ENCODE measurements around the gene LMLN.
"Not testable (repeated sequence)": the region's sequence is repeated elsewhere in the genome, so short reads cannot be mapped to it uniquely, and the experiment has no call there.

LMLN gene

GRCh38 chr3:197956626-197956988, 3.4 kb upstream of the LMLN start:
- no peak for DNase-seq (ENCODE audit: low read depth)

GRCh38 chr3:197957790-197958133, 2.3 kb upstream of the LMLN start:
- no peak for DNase-seq (ENCODE audit: low read depth)

GRCh38 chr3:197958346-197958745, 1.7 kb upstream of the LMLN start:
- DNase-seq (ENCODE audit: low read depth), result no peak

- not testable (repeated sequence) for DNase-seq (ENCODE audit: low read depth)
Observed at GRCh38 chr3:197958848-197959247, 1.2 kb upstream of the LMLN start.

- DNase-seq (ENCODE audit: low read depth), result no peak
Observed at GRCh38 chr3:197959500-197959890, 522 bp upstream of the LMLN start.

- DNase-seq (ENCODE audit: low read depth), result no peak
Observed at GRCh38 chr3:197960694-197961581, 921 bp downstream of the LMLN start.

- DNase-seq (ENCODE audit: low read depth), result no peak
Observed at GRCh38 chr3:197961582-197961945, 1.5 kb downstream of the LMLN start.

GRCh38 chr3:197963019-197963637, 3.1 kb downstream of the LMLN start:
- DNase-seq (ENCODE audit: low read depth), result no peak

- not testable (repeated sequence) for DNase-seq (ENCODE audit: low read depth)
Observed at GRCh38 chr3:197967337-197967989, 7.4 kb downstream of the LMLN start.

- DNase-seq (ENCODE audit: low read depth), result no peak
Observed at GRCh38 chr3:197970588-197970987, 10.6 kb downstream of the LMLN start.

GRCh38 chr3:197974016-197974415, 14.0 kb downstream of the LMLN start:
- DNase-seq (ENCODE audit: low read depth), result no peak

- DNase-seq (ENCODE audit: low read depth), result no peak
Observed at GRCh38 chr3:197975311-197975710, 15.3 kb downstream of the LMLN start.

- DNase-seq (ENCODE audit: low read depth), result no peak
Observed at GRCh38 chr3:197983076-197983475, 23.1 kb downstream of the LMLN start.

- no peak for DNase-seq (ENCODE audit: low read depth)
Observed at GRCh38 chr3:197989651-197990050, 29.6 kb downstream of the LMLN start.

GRCh38 chr3:197994736-197995135, 34.7 kb downstream of the LMLN start:
- DNase-seq (ENCODE audit: low read depth), result no peak

GRCh38 chr3:197996855-197997254, 36.8 kb downstream of the LMLN start:
- no peak for DNase-seq (ENCODE audit: low read depth)

- no peak for DNase-seq (ENCODE audit: low read depth)
Observed at GRCh38 chr3:197997936-197998335, 37.9 kb downstream of the LMLN start.

- DNase-seq (ENCODE audit: low read depth), result no peak
Observed at GRCh38 chr3:198017090-198017489, 57.1 kb downstream of the LMLN start.

- DNase-seq (ENCODE audit: low read depth), result no peak
Observed at GRCh38 chr3:198018416-198018815, 58.4 kb downstream of the LMLN start.

GRCh38 chr3:198019115-198019514, 59.1 kb downstream of the LMLN start:
- DNase-seq (ENCODE audit: low read depth), result no peak

GRCh38 chr3:198021320-198021719, 61.3 kb downstream of the LMLN start:
- DNase-seq (ENCODE audit: low read depth), result no peak

GRCh38 chr3:198022604-198023003, 62.6 kb downstream of the LMLN start:
- no peak for DNase-seq (ENCODE audit: low read depth)

GRCh38 chr3:198025644-198026043, 65.6 kb downstream of the LMLN start:
- DNase-seq (ENCODE audit: low read depth), result no peak

Measured in amniotic epithelial cell (primary cell).